Breast epithelium (tissue), 4 donors: ENCODE results near the gene CAMK4. TPM values are rescaled to one million over a fixed set of nuclear protein-coding genes. Genes with fewer than 3 reads are reported as not detected.

Source experiments
- DNase-seq, 2 donors: peaks; one replicate each; pipeline ENCODE4 v3.0.0-alpha.2; 2019; ENCODE audit warnings: low spot score in 2 of 2
- H3K27ac ChIP-seq, 2 donors: fragments of 200-600 bp; sonication (generic) in 1 of 2; one replicate each; pipeline ENCODE4 v1.5.1; 2016 to 2019; ENCODE audit warnings: mild to moderate bottlenecking in 1 of 2
- H3K27me3 ChIP-seq, 2 donors: fragments of 200-600 bp; sonication (generic) in 1 of 2; one replicate each; pipeline versions ENCODE4 v1.5.1 to v1.6.0; 2017 to 2019; ENCODE audit warnings: control low read depth in 1 of 2, mild to moderate bottlenecking in 1 of 2
- H3K36me3 ChIP-seq: fragments of 200-600 bp; one replicate; pipeline ENCODE4 v1.5.1; 2019
- H3K4me1 ChIP-seq, 2 donors: fragments of 200-600 bp; sonication (generic); one replicate each; pipeline ENCODE4 v1.5.1; 2016 to 2019; ENCODE audit warnings: control low read depth in 1 of 2
- H3K4me3 ChIP-seq, 3 donors: fragments of 200-600 bp; sonication (generic); 1 replicate in 2 of 3; 2 replicates in 1 of 3; pipeline ENCODE4 v1.5.1; 2016 to 2019; ENCODE audit warnings: mild to moderate bottlenecking in 3 of 3, moderate library complexity in 2 of 3
- H3K9me3 ChIP-seq, 2 donors: fragments of 200-600 bp; sonication (generic) in 1 of 2; one replicate each; pipeline ENCODE4 v1.5.1; 2016 to 2019; ENCODE audit warnings: control low read depth in 1 of 2
- POLR2A ChIP-seq: fragments of 450-650 bp; IDR thresholded peaks from one replicate; pipeline ENCODE4 v1.6.1; 2016; ENCODE audit warnings: antibody characterized with exemption, mild to moderate bottlenecking, moderate library complexity
- POLR2AphosphoS5 ChIP-seq, 3 donors: sonication (generic); formaldehyde crosslinking; IDR thresholded peaks; one replicate each; pipeline ENCODE4 v1.6.1; 2017; ENCODE audit warnings: antibody characterized with exemption in 3 of 3
- intact Hi-C: fragments of 100-400 bp; cut with DNase I; formaldehyde crosslinking; loops from one replicate; pipeline ENCODE4 v1.15.1; 2023; ENCODE audit warnings: low total_unique reads
- total RNA-seq, 3 donors: library from RNA; depleted of rRNA; stranded (reverse); fragments of >200 nt; gene quantifications; one replicate each; pipeline ENCODE4 v1.1.0, GENCODE V29; 2016
- TF ChIP-seq, protein P1 (sequence below), 3 donors: fragments of 450-650 bp; IDR thresholded peaks; one replicate each; pipeline ENCODE4 v1.5.1; 2016 to 2017; ENCODE audit warnings: antibody characterized with exemption in 3 of 3, mild to moderate bottlenecking in 3 of 3, moderate library complexity in 3 of 3

The CAMK4 gene
- total RNA-seq, 3 donors from 2014 or later, result 0.98 to 1.5 (median 1.4) TPM

- DNase-seq, result no peak
- no peaks in the 10 kb centered on the region for H3K4me1 ChIP-seq
- no peaks in the 10 kb centered on the region for H3K36me3 ChIP-seq
- no peaks in the 10 kb centered on the region for H3K9me3 ChIP-seq
- H3K27me3 ChIP-seq, result no peaks in the 10 kb centered on the region
- H3K27ac ChIP-seq, result no peak overlapping the region
- TF ChIP-seq POLR2A (no peak), POLR2AphosphoS5 (IDR thresholded peaks at IDR 0.05) (no peak)
- TF ChIP-seq, protein P1, sequence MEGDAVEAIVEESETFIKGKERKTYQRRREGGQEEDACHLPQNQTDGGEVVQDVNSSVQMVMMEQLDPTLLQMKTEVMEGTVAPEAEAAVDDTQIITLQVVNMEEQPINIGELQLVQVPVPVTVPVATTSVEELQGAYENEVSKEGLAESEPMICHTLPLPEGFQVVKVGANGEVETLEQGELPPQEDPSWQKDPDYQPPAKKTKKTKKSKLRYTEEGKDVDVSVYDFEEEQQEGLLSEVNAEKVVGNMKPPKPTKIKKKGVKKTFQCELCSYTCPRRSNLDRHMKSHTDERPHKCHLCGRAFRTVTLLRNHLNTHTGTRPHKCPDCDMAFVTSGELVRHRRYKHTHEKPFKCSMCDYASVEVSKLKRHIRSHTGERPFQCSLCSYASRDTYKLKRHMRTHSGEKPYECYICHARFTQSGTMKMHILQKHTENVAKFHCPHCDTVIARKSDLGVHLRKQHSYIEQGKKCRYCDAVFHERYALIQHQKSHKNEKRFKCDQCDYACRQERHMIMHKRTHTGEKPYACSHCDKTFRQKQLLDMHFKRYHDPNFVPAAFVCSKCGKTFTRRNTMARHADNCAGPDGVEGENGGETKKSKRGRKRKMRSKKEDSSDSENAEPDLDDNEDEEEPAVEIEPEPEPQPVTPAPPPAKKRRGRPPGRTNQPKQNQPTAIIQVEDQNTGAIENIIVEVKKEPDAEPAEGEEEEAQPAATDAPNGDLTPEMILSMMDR (IDR thresholded peaks at IDR 0.05), result no peak
- H3K4me3 ChIP-seq, result no peak overlapping the region
- intact Hi-C loops, result no loop called here
Observed at GRCh38 chr5:111308951-111309350, 84.8 kb downstream of the CAMK4 start.

DNA sequence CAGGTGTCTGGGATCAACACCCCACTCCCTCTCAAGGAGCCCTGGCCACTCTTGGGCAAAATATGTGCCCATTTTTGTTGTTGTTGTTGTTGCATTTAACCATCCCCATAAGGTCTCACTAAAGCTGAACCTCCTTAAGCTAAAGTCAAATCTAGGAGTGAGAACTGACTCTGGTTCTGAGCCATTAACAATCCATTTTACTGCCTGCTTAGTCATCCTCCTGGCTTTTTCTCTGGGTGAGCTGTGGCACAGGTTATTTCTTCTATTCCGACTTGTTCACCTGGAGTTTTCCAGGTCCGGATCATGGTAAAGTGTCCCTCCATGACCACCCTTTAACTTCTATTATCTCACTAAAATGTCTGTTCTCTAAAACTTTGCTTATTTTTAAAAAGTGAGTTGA, 85.2 kb downstream of the CAMK4 start:
- Histone ChIP-seq H3K9me3 (no peaks in the 10 kb centered on the region), H3K4me3 (no peak overlapping the region), H3K36me3 (no peaks in the 10 kb centered on the region), H3K27ac (no peak overlapping the region), H3K27me3 (no peaks in the 10 kb centered on the region), H3K4me1 (no peaks in the 10 kb centered on the region)
- DNase-seq, result no peak
- TF ChIP-seq POLR2AphosphoS5 (IDR thresholded peaks at IDR 0.05), result no peak
- intact Hi-C loops, result no loop called here

- intact Hi-C loops, result loop anchor here (10.0 kb wide), 1 partner anchor 554 kb away; no protein-coding TSS in a partner anchor
- no peak overlapping the region for H3K4me3 ChIP-seq
Observed at GRCh38 chr5:111310711-111311620, 86.8 kb downstream of the CAMK4 start.

DNA sequence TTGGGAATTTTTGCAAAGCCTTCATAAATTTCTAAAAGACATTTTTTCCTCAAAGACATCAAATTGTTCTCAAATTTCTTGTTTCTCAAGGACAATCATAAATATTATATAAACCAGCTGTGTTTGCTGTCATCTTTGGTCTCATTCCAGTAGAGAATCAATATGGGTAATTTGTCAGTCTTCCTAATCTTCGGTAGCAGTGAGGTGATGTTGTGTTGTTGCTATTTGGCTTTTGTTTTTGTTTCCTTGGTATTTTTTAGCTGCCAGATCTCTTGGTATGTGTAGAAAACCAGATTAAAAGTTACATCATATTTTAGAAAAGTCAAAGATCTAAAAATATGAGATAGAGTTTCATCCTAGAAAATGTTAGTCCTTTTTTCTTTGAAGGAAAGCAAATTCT, 87.5 kb downstream of the CAMK4 start:
- Histone ChIP-seq H3K9me3 (no peaks in the 10 kb centered on the region), H3K27ac (no peak overlapping the region), H3K4me1 (no peaks in the 10 kb centered on the region), H3K27me3 (no peaks in the 10 kb centered on the region), H3K36me3 (no peaks in the 10 kb centered on the region), H3K4me3 (no peak overlapping the region)
- DNase-seq, result no peak
- intact Hi-C loops, result loop anchor here (10.0 kb wide), 1 partner anchor 553 kb away; no protein-coding TSS in a partner anchor
- TF ChIP-seq, protein P1 (IDR thresholded peaks at IDR 0.05), result no peak
- TF ChIP-seq POLR2A, result no peak
- TF ChIP-seq POLR2AphosphoS5 (IDR thresholded peaks at IDR 0.05), result no peak

More at GRCh38 chr5:111310711-111311620, 86.8 kb downstream of the CAMK4 start:
- TF ChIP-seq, protein P1 (IDR thresholded peaks at IDR 0.05), result no peak
- no peak for TF ChIP-seq POLR2AphosphoS5 (IDR thresholded peaks at IDR 0.05)
- no peak for TF ChIP-seq POLR2A
- Histone ChIP-seq H3K4me1 (no peaks in the 10 kb centered on the region), H3K36me3 (no peaks in the 10 kb centered on the region), H3K27ac (no peak overlapping the region), H3K9me3 (no peaks in the 10 kb centered on the region), H3K27me3 (no peaks in the 10 kb centered on the region)
- DNase-seq, result no peak

GRCh38 chr5:111313017-111313724, 89.0 kb downstream of the CAMK4 start:
- H3K36me3 ChIP-seq, result no peaks in the 10 kb centered on the region
- intact Hi-C loops, result loop anchor here (10.0 kb wide), 1 partner anchor 552 kb away; no protein-coding TSS in a partner anchor
- TF ChIP-seq, protein P1 (IDR thresholded peaks at IDR 0.05), result no peak
- TF ChIP-seq POLR2A (no peak), POLR2AphosphoS5 (IDR thresholded peaks at IDR 0.05) (no peak)
- no peak overlapping the region for H3K4me3 ChIP-seq
- no peaks in the 10 kb centered on the region for H3K4me1 ChIP-seq
- no peak overlapping the region for H3K27ac ChIP-seq
- DNase-seq, result no peak
- H3K27me3 ChIP-seq, result no peaks in the 10 kb centered on the region
- H3K9me3 ChIP-seq, result no peaks in the 10 kb centered on the region
